T-helper 17 cell (primary cell): ENCODE data around the gene CETP. TPM values are rescaled to one million over a fixed set of nuclear protein-coding genes. Genes with fewer than 3 reads are reported as not detected.
"Not testable (repeated sequence)": the region's sequence is repeated elsewhere in the genome, so short reads cannot be mapped to it uniquely, and the experiment has no call there.

Source experiments
- ATAC-seq: fragments of 150-1000 bp; cut with Tn5 transposase; 2 replicates; pipeline ENCODE4 v1.10.0; 2021; ENCODE audit warnings: mild to moderate bottlenecking, moderate library complexity
- DNase-seq, 3 donors: peaks; one replicate each; pipeline versions ENCODE4 v3.0.0 to v3.0.0-alpha.2; 2020 to 2021
- H3K9me3 ChIP-seq: one replicate; pipeline ENCODE4 v1.7.0; 2013; ENCODE audit warnings: low read length, mild to moderate bottlenecking; ENCODE audit not compliant: control insufficient read depth, poor library complexity, severe bottlenecking
- H3K27ac Mint-ChIP-seq: one replicate; pipeline ENCODE4 v1.8.0; 2022; ENCODE audit warnings: mild to moderate bottlenecking, moderate library complexity, mixed read lengths
- H3K27me3 Mint-ChIP-seq: one replicate; pipeline ENCODE4 v1.8.0; 2022; ENCODE audit warnings: mixed read lengths
- H3K36me3 Mint-ChIP-seq: one replicate; pipeline ENCODE4 v1.8.0; 2022; ENCODE audit warnings: low read depth, mixed read lengths
- H3K4me1 Mint-ChIP-seq: one replicate; pipeline ENCODE4 v1.8.0; 2022; ENCODE audit warnings: mild to moderate bottlenecking, mixed read lengths
- H3K4me3 Mint-ChIP-seq: one replicate; pipeline ENCODE4 v1.8.0; 2022; ENCODE audit warnings: mild to moderate bottlenecking, moderate library complexity, mixed read lengths
- total RNA-seq, 4 donors: library from RNA in 2 of 4; stranded (reverse) in 2 of 4; gene quantifications; one replicate each; pipeline ENCODE4 v1.2.3 and lab custom pipeline; 2022 to 2026

CETP gene
- total RNA-seq, 2 donors from 2014 or later, result 2.3 TPM; not detected in 1

GRCh38 chr16:56973294-56973689 is 11.5 kb downstream of the CETP start:
- no peaks in the 10 kb centered on the region for H3K27me3 Mint-ChIP-seq
- H3K4me1 Mint-ChIP-seq, result peaks cover 47% of the 10 kb centered on the region
- DNase-seq, result no peak
- H3K4me3 Mint-ChIP-seq, result no peak overlapping the region
- H3K9me3 ChIP-seq, result no peaks in the 10 kb centered on the region
- peak overlapping the region; percentile 93 for H3K27ac Mint-ChIP-seq
- H3K36me3 Mint-ChIP-seq, result no peaks in the 10 kb centered on the region
- ATAC-seq, result no peak

- not testable (repeated sequence) for H3K36me3 Mint-ChIP-seq, H3K9me3 ChIP-seq, H3K4me3 Mint-ChIP-seq, ATAC-seq, H3K27me3 Mint-ChIP-seq, DNase-seq
- H3K27ac Mint-ChIP-seq, result peak overlapping the region; percentile 93
- peaks cover 43% of the 10 kb centered on the region for H3K4me1 Mint-ChIP-seq
These were observed 12.1 kb downstream of the CETP start for GRCh38 chr16:56973899-56974298.

GRCh38 chr16:56974549-56975300 is 13.0 kb downstream of the CETP start:
- Mint-ChIP-seq H3K4me3 (no peak overlapping the region), H3K27me3 (no peaks in the 10 kb centered on the region), H3K36me3 (no peaks in the 10 kb centered on the region), H3K27ac (peak overlapping the region; percentile 93), H3K4me1 (peaks cover 39% of the 10 kb centered on the region)
- no peak for ATAC-seq
- no peaks in the 10 kb centered on the region for H3K9me3 ChIP-seq
- no peak for DNase-seq

- no peaks in the 10 kb centered on the region for H3K9me3 ChIP-seq
- Mint-ChIP-seq H3K4me3 (no peak overlapping the region), H3K36me3 (no peaks in the 10 kb centered on the region), H3K27me3 (no peaks in the 10 kb centered on the region), H3K27ac (peak overlapping the region; percentile 93), H3K4me1 (peaks cover 42% of the 10 kb centered on the region)
- DNase-seq (no peak), ATAC-seq (no peak)
These were observed 14.0 kb downstream of the CETP start for GRCh38 chr16:56975714-56976113.

DNA sequence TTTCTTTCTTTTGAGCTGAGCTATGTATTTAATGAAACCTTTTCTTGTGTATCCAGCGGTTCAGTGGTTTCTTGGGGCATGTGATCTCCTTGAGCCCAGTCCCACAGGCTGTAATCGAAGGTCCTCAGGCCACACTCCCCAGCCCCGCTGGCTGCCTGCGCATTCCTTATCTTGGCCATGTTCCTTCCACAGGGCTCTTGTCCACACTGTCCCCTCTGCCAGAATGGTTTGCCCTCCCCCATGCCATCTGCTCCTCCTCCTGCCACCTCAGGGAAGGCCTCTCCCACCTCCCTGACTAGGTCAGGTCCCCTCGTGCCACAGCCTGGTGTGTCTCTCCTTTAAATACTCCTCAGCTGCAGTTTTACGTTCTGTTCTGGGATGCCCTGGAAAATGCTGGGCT is 15.5 kb downstream of the CETP start:
- Mint-ChIP-seq H3K4me1 (peaks cover 47% of the 10 kb centered on the region), H3K36me3 (peaks cover 3% of the 10 kb centered on the region), H3K27me3 (no peaks in the 10 kb centered on the region), H3K27ac (no peak overlapping the region), H3K4me3 (no peak overlapping the region)
- ATAC-seq (no peak), DNase-seq (no peak)
- no peaks in the 10 kb centered on the region for H3K9me3 ChIP-seq

DNA sequence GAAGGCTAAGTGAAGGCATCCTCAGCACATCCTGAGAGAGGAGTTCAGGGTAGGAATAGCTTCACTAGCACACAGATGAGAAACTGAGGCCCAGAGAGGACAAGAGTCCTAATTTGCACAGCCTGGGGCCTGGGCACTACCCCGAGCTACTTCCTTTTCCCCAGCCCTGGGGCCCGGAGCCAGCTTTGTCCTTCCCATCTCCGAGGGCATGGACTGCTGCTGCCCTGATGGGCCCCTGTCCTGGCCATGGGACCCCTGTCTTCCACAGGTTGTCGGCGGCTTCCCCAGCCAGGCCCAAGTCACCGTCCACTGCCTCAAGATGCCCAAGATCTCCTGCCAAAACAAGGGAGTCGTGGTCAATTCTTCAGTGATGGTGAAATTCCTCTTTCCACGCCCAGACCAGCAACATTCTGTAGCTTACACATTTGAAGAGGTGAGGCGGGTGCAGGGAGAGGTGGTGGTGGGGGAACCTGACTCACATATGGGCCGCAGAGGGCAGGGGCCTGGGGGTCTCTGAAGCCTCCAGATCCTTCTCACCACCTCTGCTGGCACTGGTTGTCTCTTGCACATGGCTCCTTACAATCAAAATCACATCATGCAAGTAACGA is 16.2 kb downstream of the CETP start:
- Mint-ChIP-seq H3K27ac (peak overlapping the region; percentile 51), H3K4me1 (peaks cover 53% of the 10 kb centered on the region), H3K36me3 (peaks cover 3% of the 10 kb centered on the region), H3K27me3 (no peaks in the 10 kb centered on the region), H3K4me3 (no peak overlapping the region)
- no peaks in the 10 kb centered on the region for H3K9me3 ChIP-seq
- DNase-seq (no peak), ATAC-seq (no peak)

DNA sequence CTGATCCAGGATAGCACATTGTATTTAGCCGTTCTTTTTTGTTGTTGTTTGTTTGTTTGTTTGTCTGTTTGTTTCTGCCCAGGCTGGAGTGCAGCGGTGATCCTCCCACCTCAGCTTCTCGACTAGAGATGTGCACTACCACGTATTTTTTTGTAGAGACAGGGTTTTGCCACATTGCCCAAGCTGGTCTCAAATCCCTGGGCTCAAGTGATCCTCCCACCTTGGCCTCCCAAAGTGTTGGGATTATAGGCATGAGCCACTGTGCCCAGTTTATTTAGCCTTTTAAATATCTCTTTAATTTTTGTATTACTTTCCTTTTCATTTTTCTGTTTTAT is 18.4 kb downstream of the CETP start:
- ATAC-seq (no peak), DNase-seq (no peak)
- Mint-ChIP-seq H3K27ac (peak overlapping the region; percentile 51), H3K36me3 (peaks cover 6% of the 10 kb centered on the region), H3K4me3 (no peak overlapping the region), H3K27me3 (no peaks in the 10 kb centered on the region), H3K4me1 (peaks cover 52% of the 10 kb centered on the region)
- no peaks in the 10 kb centered on the region for H3K9me3 ChIP-seq

DNA sequence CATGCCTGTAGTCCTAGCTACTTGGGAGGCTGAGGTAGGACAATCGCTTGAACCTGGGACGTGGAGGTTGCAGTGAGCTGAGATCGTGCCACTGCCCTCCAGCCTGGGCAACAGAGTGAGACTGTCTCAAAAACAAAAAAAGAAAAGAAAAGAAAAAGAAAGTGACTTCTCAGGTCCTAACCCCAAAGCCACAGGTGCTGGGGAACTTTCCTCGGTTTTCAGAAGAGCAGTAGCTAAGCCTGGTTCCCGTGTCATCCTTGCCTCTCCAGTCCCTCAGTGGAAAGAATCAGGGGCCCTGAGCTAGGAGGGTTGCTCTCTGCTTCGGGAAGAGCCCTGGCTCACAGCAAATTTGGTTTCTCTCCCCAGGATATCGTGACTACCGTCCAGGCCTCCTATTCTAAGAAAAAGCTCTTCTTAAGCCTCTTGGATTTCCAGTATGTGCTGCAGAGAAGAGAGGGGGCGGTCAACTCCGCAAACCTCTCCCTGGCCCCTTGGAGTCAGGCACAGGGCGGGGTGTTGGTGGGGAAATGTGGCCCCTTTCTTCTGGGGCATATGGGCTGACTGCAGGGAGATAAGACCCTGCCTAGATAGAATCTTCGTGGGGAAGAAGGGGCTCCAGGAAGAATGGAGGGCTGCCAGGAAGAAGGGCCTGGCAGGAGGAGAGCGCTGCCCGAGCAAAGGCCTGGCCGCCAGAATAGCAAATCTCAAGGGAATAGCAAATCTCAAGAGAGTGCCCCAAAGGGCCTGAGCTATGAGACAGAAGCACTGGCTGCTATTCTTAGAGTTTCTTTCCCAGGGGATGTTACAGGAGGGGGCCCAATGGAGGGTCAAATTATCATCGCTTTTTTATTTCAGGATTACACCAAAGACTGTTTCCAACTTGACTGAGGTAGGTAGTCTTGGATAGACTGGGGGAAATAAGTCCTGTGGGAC is 19.3 kb downstream of the CETP start:
- Mint-ChIP-seq H3K27me3 (no peaks in the 10 kb centered on the region), H3K4me1 (peaks cover 51% of the 10 kb centered on the region), H3K4me3 (no peak overlapping the region), H3K36me3 (peaks cover 6% of the 10 kb centered on the region), H3K27ac (peak overlapping the region; percentile 51)
- H3K9me3 ChIP-seq, result no peaks in the 10 kb centered on the region
- ATAC-seq (no peak), DNase-seq (no peak)

GRCh38 chr16:56981729-56982271 is 20.1 kb downstream of the CETP start:
- H3K27ac Mint-ChIP-seq, result peak overlapping the region; percentile 61
- H3K27me3 Mint-ChIP-seq, result no peaks in the 10 kb centered on the region
- no peak overlapping the region for H3K4me3 Mint-ChIP-seq
- ATAC-seq (no peak), DNase-seq (no peak)
- H3K9me3 ChIP-seq, result no peaks in the 10 kb centered on the region
- H3K4me1 Mint-ChIP-seq, result peaks cover 49% of the 10 kb centered on the region
- H3K36me3 Mint-ChIP-seq, result peaks cover 6% of the 10 kb centered on the region

- H3K9me3 ChIP-seq, result no peaks in the 10 kb centered on the region
- Mint-ChIP-seq H3K4me3 (no peak overlapping the region), H3K27me3 (no peaks in the 10 kb centered on the region), H3K4me1 (peaks cover 49% of the 10 kb centered on the region), H3K27ac (peak overlapping the region; percentile 61), H3K36me3 (peaks cover 6% of the 10 kb centered on the region)
- ATAC-seq (no peak), DNase-seq (no peak)
These were observed 20.9 kb downstream of the CETP start for GRCh38 chr16:56982695-56983094.

DNA sequence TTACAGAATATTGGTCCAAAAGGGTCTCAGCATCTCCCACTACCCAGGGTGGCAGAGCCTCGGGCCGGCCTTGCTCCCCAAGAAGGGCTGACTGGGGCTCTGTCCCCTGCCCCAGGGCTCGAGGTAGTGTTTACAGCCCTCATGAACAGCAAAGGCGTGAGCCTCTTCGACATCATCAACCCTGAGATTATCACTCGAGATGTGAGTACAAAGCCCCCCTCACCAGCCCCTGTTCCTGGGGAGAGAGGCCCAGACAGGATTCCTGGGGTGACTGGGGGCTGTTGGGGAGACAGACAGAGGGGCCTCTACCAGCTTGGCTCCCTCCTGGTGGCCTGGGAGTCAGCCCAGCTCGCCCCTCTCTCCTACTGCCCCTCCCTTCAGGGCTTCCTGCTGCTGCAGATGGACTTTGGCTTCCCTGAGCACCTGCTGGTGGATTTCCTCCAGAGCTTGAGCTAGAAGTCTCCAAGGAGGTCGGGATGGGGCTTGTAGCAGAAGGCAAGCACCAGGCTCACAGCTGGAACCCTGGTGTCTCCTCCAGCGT is 21.5 kb downstream of the CETP start:
- H3K36me3 Mint-ChIP-seq, result peaks cover 6% of the 10 kb centered on the region
- no peaks in the 10 kb centered on the region for H3K9me3 ChIP-seq
- peaks cover 55% of the 10 kb centered on the region for H3K4me1 Mint-ChIP-seq
- peak overlapping the region; percentile 21 for H3K27ac Mint-ChIP-seq
- ATAC-seq (no peak), DNase-seq (no peak)
- no peak overlapping the region for H3K4me3 Mint-ChIP-seq
- H3K27me3 Mint-ChIP-seq, result no peaks in the 10 kb centered on the region

DNA sequence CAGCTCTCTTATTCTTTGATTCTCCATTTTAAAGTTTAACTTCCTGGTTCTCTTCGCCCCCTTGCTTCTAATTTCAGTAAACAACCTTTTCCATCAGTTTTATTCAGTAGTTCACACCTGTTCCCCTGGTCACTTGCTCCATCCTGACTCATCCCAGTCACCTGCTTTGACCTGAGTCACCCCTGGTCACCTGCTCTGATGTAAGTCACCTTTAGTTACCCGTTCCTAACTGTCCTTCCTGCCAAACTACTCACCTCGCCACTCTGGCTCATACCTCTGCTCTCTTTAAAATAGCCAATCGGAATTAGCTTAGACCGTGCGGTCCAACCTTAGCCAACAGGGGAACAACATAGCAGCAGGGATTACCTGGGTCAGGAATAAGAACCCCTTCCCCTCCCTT is 22.9 kb downstream of the CETP start:
- Mint-ChIP-seq H3K27me3 (no peaks in the 10 kb centered on the region), H3K36me3 (peaks cover 6% of the 10 kb centered on the region), H3K4me1 (peaks cover 60% of the 10 kb centered on the region), H3K27ac (peak overlapping the region; percentile 98), H3K4me3 (peak overlapping the region; percentile 31)
- DNase-seq (no peak), ATAC-seq (no peak)
- H3K9me3 ChIP-seq, result no peaks in the 10 kb centered on the region
